Ascending aorta (tissue), 2 donors: Measurements from ENCODE around the gene ABHD8. TPM values are rescaled to one million over a fixed set of nuclear protein-coding genes. Genes with fewer than 3 reads are reported as not detected.

Experiments used
- DNase-seq, 2 donors: peaks; one replicate each; pipeline ENCODE4 v3.0.0-alpha.2; 2019; ENCODE audit warnings: low spot score in 2 of 2
- H3K27ac ChIP-seq, 2 donors: fragments of 200-600 bp; sonication (generic); one replicate each; pipeline ENCODE4 v1.5.1; 2016 to 2017; ENCODE audit warnings: mild to moderate bottlenecking in 1 of 2
- H3K27me3 ChIP-seq: fragments of 200-600 bp; sonication (generic); one replicate; pipeline ENCODE4 v1.5.1; 2017
- H3K36me3 ChIP-seq, 2 donors: fragments of 200-600 bp; sonication (generic); one replicate each; pipeline ENCODE4 v1.5.1; 2016
- H3K4me1 ChIP-seq, 2 donors: fragments of 200-600 bp; sonication (generic); one replicate each; pipeline ENCODE4 v1.5.1; 2016 to 2017; ENCODE audit warnings: mild to moderate bottlenecking in 1 of 2
- H3K4me3 ChIP-seq, 2 donors: fragments of 200-600 bp; sonication (generic); one replicate each; pipeline ENCODE4 v1.5.1; 2016 to 2017; ENCODE audit warnings: mild to moderate bottlenecking in 1 of 2
- H3K9me3 ChIP-seq, 2 donors: fragments of 200-600 bp; sonication (generic); one replicate each; pipeline ENCODE4 v1.5.1; 2016
- intact Hi-C: fragments of 100-400 bp; cut with DNase I; formaldehyde crosslinking; loops from one replicate; pipeline ENCODE4 v1.15.1; 2023
- total RNA-seq: library from RNA; depleted of rRNA; stranded (reverse); fragments of >200 nt; gene quantifications from one replicate; pipeline ENCODE4 v1.1.0, GENCODE V29; 2016
- TF ChIP-seq, protein P1 (sequence below), 3 experiments: fragments of 200-600 bp in 2 of 3; fragments of 450-650 bp in 1 of 3; sonication (generic) in 2 of 3; IDR thresholded peaks; one replicate each; pipeline ENCODE4 v1.5.1; 2016 to 2019; ENCODE audit warnings: antibody characterized with exemption in 3 of 3, mild to moderate bottlenecking in 1 of 3, moderate library complexity in 1 of 3

The ABHD8 gene
- total RNA-seq, 1 donor from 2014 or later = 32.2 TPM

DNA sequence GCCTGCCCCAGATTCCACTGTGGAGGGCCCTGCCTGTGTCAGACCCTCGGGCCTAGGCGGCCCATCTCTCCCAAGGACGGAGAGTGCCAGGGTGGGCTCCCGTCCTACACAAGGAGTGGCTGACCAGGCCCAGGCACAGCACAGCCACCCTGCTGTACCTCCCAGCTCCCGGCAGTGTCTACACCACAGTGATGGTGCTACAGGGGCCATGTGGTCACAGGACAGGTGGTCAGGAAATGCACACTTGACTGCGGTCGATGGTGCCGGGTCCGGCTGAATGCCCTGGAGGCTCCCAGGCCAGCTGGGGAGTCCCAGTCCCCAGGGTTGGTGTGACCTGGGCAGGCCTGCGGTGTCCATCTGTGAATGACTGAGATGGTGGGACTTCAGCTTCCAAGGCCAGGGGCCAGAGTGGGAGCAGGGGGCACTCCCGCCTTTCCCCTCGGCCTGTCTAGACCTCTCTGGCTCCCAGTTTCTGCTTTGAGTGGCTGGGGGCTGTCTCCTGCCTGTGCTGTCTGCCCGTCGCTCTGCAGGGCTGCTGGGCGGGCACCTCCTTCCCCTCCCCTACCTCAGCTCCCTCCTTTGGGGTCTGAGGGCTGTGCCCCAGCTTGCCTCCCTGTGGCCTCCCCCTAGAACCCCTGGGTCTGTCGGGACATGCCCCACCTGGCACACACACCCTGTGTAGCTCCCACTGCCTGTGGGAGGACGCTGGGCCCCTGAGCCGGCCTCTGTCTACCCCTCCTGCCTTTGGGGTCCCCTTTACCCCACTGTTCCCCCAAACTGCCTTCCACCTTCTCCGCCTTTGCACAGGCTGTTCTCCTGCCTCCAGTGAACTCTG lies 18.6 kb upstream of the ABHD8 start:
- intact Hi-C loops = no loop called here
- Histone ChIP-seq H3K36me3 (peaks cover 32 to 33% of the 10 kb centered on the region in 2 donors), H3K9me3 (no peaks in the 10 kb centered on the region), H3K27me3 (no peaks in the 10 kb centered on the region), H3K4me1 (peaks cover 13 to 18% of the 10 kb centered on the region in 2 donors), H3K4me3 (no peak overlapping the region), H3K27ac (no peak overlapping the region)
- no peak for DNase-seq
- TF ChIP-seq, protein P1, sequence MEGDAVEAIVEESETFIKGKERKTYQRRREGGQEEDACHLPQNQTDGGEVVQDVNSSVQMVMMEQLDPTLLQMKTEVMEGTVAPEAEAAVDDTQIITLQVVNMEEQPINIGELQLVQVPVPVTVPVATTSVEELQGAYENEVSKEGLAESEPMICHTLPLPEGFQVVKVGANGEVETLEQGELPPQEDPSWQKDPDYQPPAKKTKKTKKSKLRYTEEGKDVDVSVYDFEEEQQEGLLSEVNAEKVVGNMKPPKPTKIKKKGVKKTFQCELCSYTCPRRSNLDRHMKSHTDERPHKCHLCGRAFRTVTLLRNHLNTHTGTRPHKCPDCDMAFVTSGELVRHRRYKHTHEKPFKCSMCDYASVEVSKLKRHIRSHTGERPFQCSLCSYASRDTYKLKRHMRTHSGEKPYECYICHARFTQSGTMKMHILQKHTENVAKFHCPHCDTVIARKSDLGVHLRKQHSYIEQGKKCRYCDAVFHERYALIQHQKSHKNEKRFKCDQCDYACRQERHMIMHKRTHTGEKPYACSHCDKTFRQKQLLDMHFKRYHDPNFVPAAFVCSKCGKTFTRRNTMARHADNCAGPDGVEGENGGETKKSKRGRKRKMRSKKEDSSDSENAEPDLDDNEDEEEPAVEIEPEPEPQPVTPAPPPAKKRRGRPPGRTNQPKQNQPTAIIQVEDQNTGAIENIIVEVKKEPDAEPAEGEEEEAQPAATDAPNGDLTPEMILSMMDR (IDR thresholded peaks at IDR 0.05) = no peak

DNA sequence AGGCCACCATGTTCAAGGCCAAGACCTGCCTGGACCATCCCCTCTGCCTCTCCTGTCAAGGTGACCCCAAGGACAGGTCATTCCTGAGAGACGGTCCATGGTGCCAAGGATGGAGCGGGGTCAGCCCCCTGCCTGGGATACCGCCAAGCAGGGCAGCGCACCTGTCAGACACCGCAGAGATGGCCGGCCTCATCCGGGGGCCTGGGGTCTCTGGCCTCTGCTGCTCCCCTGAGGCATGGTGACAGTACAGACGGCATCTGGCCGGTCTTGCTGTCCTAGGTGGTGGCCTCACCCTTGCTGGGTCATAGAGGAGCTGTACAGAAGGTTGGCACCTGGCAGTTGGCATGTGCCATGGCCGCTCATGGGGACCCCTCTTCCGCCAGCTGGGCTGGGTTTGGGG lies 17.2 kb upstream of the ABHD8 start:
- TF ChIP-seq, protein P1 (IDR thresholded peaks at IDR 0.05) = no peak
- H3K36me3 ChIP-seq = peaks cover 43 to 46% of the 10 kb centered on the region in 2 donors

DNA sequence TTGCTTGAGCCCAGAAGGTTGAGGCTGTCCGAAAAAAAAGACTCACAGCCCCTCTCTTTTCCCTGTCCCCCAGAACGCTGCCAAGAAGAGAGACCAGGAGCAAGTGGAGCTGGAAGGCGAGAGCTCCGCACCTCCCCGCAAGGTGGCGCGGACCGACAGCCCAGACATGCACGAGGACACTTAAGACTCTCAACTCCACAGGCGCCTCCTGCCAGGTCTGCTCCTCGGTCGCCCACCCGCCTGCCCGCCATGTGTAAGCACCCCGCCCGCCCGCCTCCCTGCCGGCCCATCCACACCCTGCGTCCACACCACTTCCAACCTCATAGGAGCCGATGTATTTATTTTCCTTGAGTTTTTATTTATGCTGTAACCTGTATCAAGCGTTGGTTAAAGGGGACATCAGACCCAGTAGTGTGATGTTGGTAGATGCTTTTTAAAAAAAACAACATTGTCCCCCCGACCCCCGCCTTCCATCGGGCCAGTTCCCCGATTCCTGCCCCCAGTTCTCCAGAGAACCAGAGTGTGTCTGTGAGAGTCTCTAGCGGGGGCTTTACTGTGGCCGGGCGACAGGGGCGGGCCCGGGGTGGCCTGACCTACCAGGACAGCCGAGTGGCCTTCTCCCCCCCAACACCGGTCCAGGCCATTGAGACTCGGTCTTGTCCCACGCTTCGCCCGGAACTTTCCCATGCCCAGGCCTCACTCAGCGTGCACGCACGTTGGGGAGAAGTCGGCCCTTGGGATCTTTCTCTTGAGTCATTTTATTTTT lies 16.4 kb upstream of the ABHD8 start:
- Histone ChIP-seq H3K4me3 (no peak overlapping the region), H3K4me1 (peaks cover 6 to 9% of the 10 kb centered on the region in 2 donors), H3K36me3 (peaks cover 49 to 50% of the 10 kb centered on the region in 2 donors), H3K27me3 (no peaks in the 10 kb centered on the region), H3K9me3 (no peaks in the 10 kb centered on the region), H3K27ac (no peak overlapping the region)
- no peak for DNase-seq
- TF ChIP-seq, protein P1 (IDR thresholded peaks at IDR 0.05) = no peak
- intact Hi-C loops = no loop called here

More for the DNA sequence above, 17.2 kb upstream of the ABHD8 start:
- no peaks in the 10 kb centered on the region for H3K27me3 ChIP-seq
- H3K9me3 ChIP-seq = no peaks in the 10 kb centered on the region
- peaks cover 6 to 10% of the 10 kb centered on the region in 2 donors for H3K4me1 ChIP-seq
- H3K27ac ChIP-seq = no peak overlapping the region
- intact Hi-C loops = no loop called here
- no peak overlapping the region for H3K4me3 ChIP-seq
- DNase-seq = no peak

DNA sequence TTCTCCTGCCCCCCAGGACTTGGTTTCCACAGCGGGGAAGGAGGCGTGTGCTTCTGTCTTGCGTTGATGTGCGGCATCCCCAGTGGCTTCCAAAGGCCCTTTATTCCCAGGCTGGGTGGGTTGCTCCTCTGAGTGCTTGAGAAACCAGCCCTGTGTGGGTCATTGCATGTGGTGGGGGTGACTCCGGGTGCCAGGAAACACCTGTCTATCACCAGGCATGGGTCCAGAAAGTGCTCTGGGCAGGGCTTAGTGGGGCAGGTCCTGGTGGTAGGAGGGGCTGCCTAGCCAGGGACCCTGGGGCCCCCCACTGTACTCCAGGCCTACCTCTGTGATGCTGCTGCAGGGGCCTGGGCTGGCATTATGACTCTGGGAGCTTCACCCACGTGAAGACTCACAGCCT lies 15.7 kb upstream of the ABHD8 start:
- DNase-seq = no peak
- intact Hi-C loops = no loop called here
- TF ChIP-seq, protein P1 (IDR thresholded peaks at IDR 0.05) = no peak
- Histone ChIP-seq H3K4me3 (no peak overlapping the region), H3K27ac (no peak overlapping the region), H3K27me3 (no peaks in the 10 kb centered on the region), H3K36me3 (peaks cover 56 to 57% of the 10 kb centered on the region in 2 donors), H3K9me3 (no peaks in the 10 kb centered on the region), H3K4me1 (peaks cover 6 to 9% of the 10 kb centered on the region in 2 donors)

DNA sequence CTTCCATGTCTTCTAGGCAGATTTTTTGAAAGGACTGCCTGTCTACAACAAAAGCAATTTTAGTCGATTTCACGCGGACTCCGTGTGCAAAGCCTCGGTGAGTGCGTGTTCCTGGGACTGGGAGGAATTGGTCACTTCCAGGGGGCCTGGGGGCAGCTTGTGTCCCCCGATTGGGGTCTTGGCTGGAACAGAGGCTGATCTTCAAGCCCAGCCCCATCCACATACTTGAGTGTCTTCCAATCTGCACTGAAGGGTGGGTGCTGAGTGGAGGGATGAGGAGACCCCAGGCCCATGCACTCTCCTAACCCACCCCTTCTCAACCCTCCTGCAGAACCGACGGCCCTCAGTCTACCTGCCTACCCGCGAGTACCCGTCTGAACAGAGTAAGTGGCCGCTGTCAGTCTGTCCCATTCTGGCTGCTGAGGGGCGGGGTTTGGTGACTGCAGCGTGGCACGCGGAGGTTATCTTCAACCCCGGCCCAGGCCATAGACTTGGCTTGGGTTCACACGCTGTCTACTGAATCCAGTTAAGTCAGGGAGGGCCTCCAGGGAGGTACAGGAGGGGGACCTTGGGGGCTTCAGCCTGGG lies 10.9 kb upstream of the ABHD8 start:
- Histone ChIP-seq H3K27ac (no peak overlapping the region), H3K9me3 (no peaks in the 10 kb centered on the region), H3K4me3 (no peak overlapping the region), H3K27me3 (no peaks in the 10 kb centered on the region), H3K4me1 (peaks cover 11 to 20% of the 10 kb centered on the region in 2 donors), H3K36me3 (peaks cover 29 to 34% of the 10 kb centered on the region in 2 donors)
- intact Hi-C loops = no loop called here
- DNase-seq = no peak
- TF ChIP-seq, protein P1 (IDR thresholded peaks at IDR 0.05) = no peak
